Measurements from ENCODE around the gene RPS21.

RPS21 gene

DNA sequence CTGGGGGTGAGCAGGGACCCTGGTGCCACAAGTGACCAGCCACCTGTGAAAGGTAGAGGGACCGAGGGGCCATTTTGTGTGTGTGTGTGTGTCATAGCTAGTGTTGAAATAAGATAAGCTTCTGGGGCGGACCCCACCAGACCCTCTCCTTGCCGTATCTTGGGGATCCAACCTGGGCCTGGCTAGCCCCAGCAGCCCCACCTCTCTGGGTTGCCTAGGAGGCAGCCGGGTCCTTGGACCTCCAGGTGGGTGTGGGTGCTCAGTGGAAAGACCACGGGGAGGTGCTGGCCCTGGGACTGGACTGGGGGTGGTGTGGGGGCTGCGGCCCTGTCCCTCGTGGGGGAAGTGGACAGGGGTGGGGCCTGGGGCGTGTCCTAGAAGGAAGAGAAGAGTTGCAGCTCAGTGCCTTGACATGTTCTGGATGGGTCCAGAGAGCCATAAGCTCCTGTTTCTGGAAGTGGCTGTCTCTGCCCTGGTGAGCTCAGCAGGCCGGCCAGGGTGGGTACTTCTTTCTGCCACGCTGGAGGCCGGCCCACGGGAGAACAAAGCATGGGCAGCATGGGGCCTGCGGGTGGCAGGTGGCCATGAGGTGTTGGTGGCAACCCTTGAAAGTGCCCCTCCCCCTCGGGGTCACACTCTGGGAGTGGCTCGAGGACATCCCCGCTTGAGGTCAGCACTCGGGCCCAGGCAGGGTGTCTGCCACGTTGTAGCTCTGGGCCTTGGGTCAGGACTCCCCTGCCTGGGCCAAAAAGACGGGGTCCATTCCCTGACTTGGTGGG, 32.0 kb downstream of the RPS21 start:
- no peak for TF ChIP-seq EZH2phosphoT487 (conservative IDR thresholded peaks at IDR 0.05; ENCODE audit: low read length)
- TF ChIP-seq, protein P1, sequence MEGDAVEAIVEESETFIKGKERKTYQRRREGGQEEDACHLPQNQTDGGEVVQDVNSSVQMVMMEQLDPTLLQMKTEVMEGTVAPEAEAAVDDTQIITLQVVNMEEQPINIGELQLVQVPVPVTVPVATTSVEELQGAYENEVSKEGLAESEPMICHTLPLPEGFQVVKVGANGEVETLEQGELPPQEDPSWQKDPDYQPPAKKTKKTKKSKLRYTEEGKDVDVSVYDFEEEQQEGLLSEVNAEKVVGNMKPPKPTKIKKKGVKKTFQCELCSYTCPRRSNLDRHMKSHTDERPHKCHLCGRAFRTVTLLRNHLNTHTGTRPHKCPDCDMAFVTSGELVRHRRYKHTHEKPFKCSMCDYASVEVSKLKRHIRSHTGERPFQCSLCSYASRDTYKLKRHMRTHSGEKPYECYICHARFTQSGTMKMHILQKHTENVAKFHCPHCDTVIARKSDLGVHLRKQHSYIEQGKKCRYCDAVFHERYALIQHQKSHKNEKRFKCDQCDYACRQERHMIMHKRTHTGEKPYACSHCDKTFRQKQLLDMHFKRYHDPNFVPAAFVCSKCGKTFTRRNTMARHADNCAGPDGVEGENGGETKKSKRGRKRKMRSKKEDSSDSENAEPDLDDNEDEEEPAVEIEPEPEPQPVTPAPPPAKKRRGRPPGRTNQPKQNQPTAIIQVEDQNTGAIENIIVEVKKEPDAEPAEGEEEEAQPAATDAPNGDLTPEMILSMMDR (IDR thresholded peaks at IDR 0.05; ENCODE audit: insufficient read depth, low read length, poor library complexity, severe bottlenecking): no peak
- Histone ChIP-seq H3K27me3 (ENCODE audit: low read length) (no peaks in the 10 kb centered on the region), H3K79me2 (ENCODE audit: insufficient read depth, low read length) (no peaks in the 10 kb centered on the region), H3K27ac (ENCODE audit: low read depth, low read length) (no peak overlapping the region), H3K4me3 (ENCODE audit: insufficient read depth, low read length, poor library complexity, severe bottlenecking) (no peak overlapping the region), H3K9me3 (ENCODE audit: insufficient read depth, low read length) (no peaks in the 10 kb centered on the region), H3F3A (ENCODE audit: insufficient read depth) (no peaks in the 10 kb centered on the region), H2AFZ (ENCODE audit: low read depth, low read length, severe bottlenecking) (no peak overlapping the region), H3K36me3 (ENCODE audit: low read length) (no peaks in the 10 kb centered on the region), H4K20me1 (ENCODE audit: low read depth, low read length) (no peaks in the 10 kb centered on the region), H3K4me2 (ENCODE audit: low read depth, low read length, poor library complexity, severe bottlenecking) (no peak overlapping the region), H3K9ac (ENCODE audit: low read length) (no peak overlapping the region), H3K9me2 (replicated peaks; ENCODE audit: insufficient read depth, low read length) (no peaks in the 10 kb centered on the region)

DNA sequence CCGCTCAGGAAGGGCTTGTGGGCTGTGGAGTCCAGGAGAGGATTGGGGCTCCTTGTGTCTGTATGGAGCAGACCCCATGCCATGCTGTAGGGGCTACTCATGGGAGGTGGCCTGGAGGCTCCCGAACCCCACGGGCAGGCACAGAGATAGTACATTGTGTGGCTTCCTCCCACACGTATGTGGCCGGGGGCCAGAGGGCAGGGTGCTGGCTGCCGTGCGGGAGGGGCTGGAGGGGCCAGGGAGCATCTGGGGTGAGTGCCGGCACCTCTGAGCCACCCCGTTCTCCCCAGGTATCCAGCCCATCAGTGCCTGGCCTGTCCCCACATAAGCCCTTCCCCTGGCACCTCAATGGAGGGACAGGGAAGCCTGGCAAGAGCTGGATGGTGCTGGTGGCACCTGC, 32.9 kb downstream of the RPS21 start:
- Histone ChIP-seq H3K9me3 (ENCODE audit: insufficient read depth, low read length) (no peaks in the 10 kb centered on the region), H3K9me2 (replicated peaks; ENCODE audit: insufficient read depth, low read length) (no peaks in the 10 kb centered on the region), H3K9ac (ENCODE audit: low read length) (no peak overlapping the region), H3K27ac (ENCODE audit: low read depth, low read length) (no peak overlapping the region), H3K4me2 (ENCODE audit: low read depth, low read length, poor library complexity, severe bottlenecking) (no peak overlapping the region), H3K79me2 (ENCODE audit: insufficient read depth, low read length) (no peaks in the 10 kb centered on the region), H2AFZ (ENCODE audit: low read depth, low read length, severe bottlenecking) (no peak overlapping the region), H3K4me3 (ENCODE audit: insufficient read depth, low read length, poor library complexity, severe bottlenecking) (no peak overlapping the region), H4K20me1 (ENCODE audit: low read depth, low read length) (no peaks in the 10 kb centered on the region), H3K27me3 (ENCODE audit: low read length) (no peaks in the 10 kb centered on the region), H3F3A (ENCODE audit: insufficient read depth) (no peaks in the 10 kb centered on the region), H3K36me3 (ENCODE audit: low read length) (no peaks in the 10 kb centered on the region)
- TF ChIP-seq EZH2phosphoT487 (conservative IDR thresholded peaks at IDR 0.05; ENCODE audit: low read length): no peak
- TF ChIP-seq, protein P1 (IDR thresholded peaks at IDR 0.05; ENCODE audit: insufficient read depth, low read length, poor library complexity, severe bottlenecking): no peak

DNA sequence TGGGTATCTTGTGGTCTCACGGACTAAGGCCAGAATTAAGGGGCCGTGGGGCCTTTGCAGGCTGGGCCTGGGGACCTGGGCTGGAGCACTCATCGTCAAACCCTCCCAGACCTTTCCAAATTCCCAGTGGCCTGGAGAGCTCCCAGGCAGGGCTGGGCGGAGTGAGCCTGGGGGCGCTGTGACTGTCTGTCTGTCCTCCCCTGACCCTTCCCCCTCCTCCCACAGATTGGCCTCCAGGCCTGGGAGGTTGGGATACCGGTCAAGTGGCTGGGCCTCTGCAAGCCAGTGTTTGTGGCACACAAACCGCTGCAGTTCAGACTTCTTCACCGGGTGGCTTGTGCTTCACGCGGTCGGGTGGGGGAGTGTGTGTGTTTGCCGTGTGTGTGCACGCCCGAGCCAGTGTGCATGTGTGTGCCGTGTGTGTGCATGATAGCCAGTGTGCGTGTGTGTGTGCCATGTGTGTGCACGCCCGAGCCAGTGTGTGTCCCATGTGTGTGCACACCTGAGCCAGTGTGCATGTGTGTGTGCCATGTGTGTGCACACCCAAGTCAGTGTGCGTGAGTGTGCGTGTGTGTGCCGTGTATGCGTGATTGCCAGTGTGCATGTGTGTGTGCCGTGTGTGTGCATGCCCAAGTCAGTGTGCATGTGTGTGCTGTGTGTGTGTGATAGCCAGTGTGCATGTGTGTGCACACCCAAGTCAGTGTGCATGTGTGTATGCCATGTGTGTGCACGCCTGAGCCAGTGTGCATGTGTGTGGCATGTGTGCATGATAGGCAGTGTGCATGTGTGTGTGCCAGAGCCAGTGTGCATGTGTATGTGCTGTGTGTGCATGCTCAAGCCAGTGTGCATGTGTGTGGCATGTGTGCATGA, 34.2 kb downstream of the RPS21 start:
- TF ChIP-seq, protein P1 (IDR thresholded peaks at IDR 0.05; ENCODE audit: insufficient read depth, low read length, poor library complexity, severe bottlenecking): no peak
- no peak for TF ChIP-seq EZH2phosphoT487 (conservative IDR thresholded peaks at IDR 0.05; ENCODE audit: low read length)
- H3K9me3 ChIP-seq (ENCODE audit: insufficient read depth, low read length): no peaks in the 10 kb centered on the region
- H3K27me3 ChIP-seq (ENCODE audit: low read length): no peaks in the 10 kb centered on the region
- no peaks in the 10 kb centered on the region for H3K79me2 ChIP-seq (ENCODE audit: insufficient read depth, low read length)
- H2AFZ ChIP-seq (ENCODE audit: low read depth, low read length, severe bottlenecking): no peak overlapping the region
- H3K36me3 ChIP-seq (ENCODE audit: low read length): no peaks in the 10 kb centered on the region
- H3K4me3 ChIP-seq (ENCODE audit: insufficient read depth, low read length, poor library complexity, severe bottlenecking): no peak overlapping the region
- H3K27ac ChIP-seq (ENCODE audit: low read depth, low read length): no peak overlapping the region
- H3K4me2 ChIP-seq (ENCODE audit: low read depth, low read length, poor library complexity, severe bottlenecking): no peak overlapping the region
- no peak overlapping the region for H3K9ac ChIP-seq (ENCODE audit: low read length)
- H3K9me2 ChIP-seq (replicated peaks; ENCODE audit: insufficient read depth, low read length): no peaks in the 10 kb centered on the region
- no peaks in the 10 kb centered on the region for H3F3A ChIP-seq (ENCODE audit: insufficient read depth)
- no peaks in the 10 kb centered on the region for H4K20me1 ChIP-seq (ENCODE audit: low read depth, low read length)
